22Rv1 (cell line): Measurements from ENCODE around the gene SPATS2L.

Experiments used
- CTCF ChIP-seq: fragments of 450-650 bp; IDR thresholded peaks from 2 replicates; pipeline ENCODE4 v1.5.1; 2017; ENCODE audit warnings: mild to moderate bottlenecking
- ZFX ChIP-seq: fragments of 450-650 bp; IDR thresholded peaks from 2 replicates; pipeline ENCODE4 v1.6.1; 2017; ENCODE audit warnings: antibody characterized with exemption, borderline replicate concordance

GRCh38 chr2:200447139-200447855 is 140.8 kb downstream of the SPATS2L start:
- TF ChIP-seq CTCF (no peak), ZFX (no peak)
